Stimulated activated CD4-positive, alpha-beta T cell treated with anti-CD3 and anti-CD28 coated beads, Interleukin-12 subunit alpha, Interleukin-12 subunit beta, amount 100 ng/mL, for 4 hours (primary cell): Measurements from ENCODE around the gene SINHCAF.

Experiments used
- DNase-seq: peaks from one replicate; pipeline ENCODE4 v3.0.0-alpha.2; 2020

The SINHCAF gene

GRCh38 chr12:31326736-31327659 lies 1.0 kb upstream of the SINHCAF start:
- DNase-seq: no peak

- peak; percentile 35 for DNase-seq
Observed at GRCh38 chr12:31325524-31325875, 450 bp downstream of the SINHCAF start.

GRCh38 chr12:31324845-31325523 lies 966 bp downstream of the SINHCAF start:
- peak; percentile 47 for DNase-seq

GRCh38 chr12:31324116-31324844 lies 1.7 kb downstream of the SINHCAF start:
- DNase-seq: peak; percentile 63

- DNase-seq: peak; percentile 42
Observed at GRCh38 chr12:31323391-31324115, 2.4 kb downstream of the SINHCAF start.

- DNase-seq: no peak
Observed at GRCh38 chr12:31322801-31323207, 3.1 kb downstream of the SINHCAF start.

GRCh38 chr12:31321897-31322228 lies 4.1 kb downstream of the SINHCAF start:
- DNase-seq: no peak

GRCh38 chr12:31321186-31321896 lies 4.6 kb downstream of the SINHCAF start:
- DNase-seq: no peak

GRCh38 chr12:31318657-31319269 lies 7.2 kb downstream of the SINHCAF start:
- DNase-seq: no peak

- no peak for DNase-seq
Observed at GRCh38 chr12:31317471-31318395, 8.2 kb downstream of the SINHCAF start.

- no peak for DNase-seq
Observed at GRCh38 chr12:31316891-31317290, 9.1 kb downstream of the SINHCAF start.

GRCh38 chr12:31315784-31316465 lies 10.0 kb downstream of the SINHCAF start:
- DNase-seq: no peak

GRCh38 chr12:31315044-31315715 lies 10.8 kb downstream of the SINHCAF start:
- DNase-seq: no peak

- DNase-seq: no peak
Observed at GRCh38 chr12:31312431-31312830, 13.5 kb downstream of the SINHCAF start.

GRCh38 chr12:31311634-31312258 lies 14.2 kb downstream of the SINHCAF start:
- no peak for DNase-seq

GRCh38 chr12:31310488-31310887 lies 15.5 kb downstream of the SINHCAF start:
- DNase-seq: no peak

- no peak for DNase-seq
Observed at GRCh38 chr12:31309279-31309678, 16.7 kb downstream of the SINHCAF start.

- no peak for DNase-seq
Observed at GRCh38 chr12:31308116-31308515, 17.8 kb downstream of the SINHCAF start.

- no peak for DNase-seq
Observed at GRCh38 chr12:31306866-31307265, 19.1 kb downstream of the SINHCAF start.
